Ascending aorta (tissue), 2 donors: ENCODE results near the gene PIAS4. TPM values are rescaled to one million over a fixed set of nuclear protein-coding genes. Genes with fewer than 3 reads are reported as not detected.

Experiments
- DNase-seq, 2 donors: peaks; one replicate each; pipeline ENCODE4 v3.0.0-alpha.2; 2019; ENCODE audit warnings: low spot score in 2 of 2
- H3K27ac ChIP-seq, 2 donors: fragments of 200-600 bp; sonication (generic); one replicate each; pipeline ENCODE4 v1.5.1; 2016 to 2017; ENCODE audit warnings: mild to moderate bottlenecking in 1 of 2
- H3K27me3 ChIP-seq: fragments of 200-600 bp; sonication (generic); one replicate; pipeline ENCODE4 v1.5.1; 2017
- H3K36me3 ChIP-seq, 2 donors: fragments of 200-600 bp; sonication (generic); one replicate each; pipeline ENCODE4 v1.5.1; 2016
- H3K4me1 ChIP-seq, 2 donors: fragments of 200-600 bp; sonication (generic); one replicate each; pipeline ENCODE4 v1.5.1; 2016 to 2017; ENCODE audit warnings: mild to moderate bottlenecking in 1 of 2
- H3K4me3 ChIP-seq, 2 donors: fragments of 200-600 bp; sonication (generic); one replicate each; pipeline ENCODE4 v1.5.1; 2016 to 2017; ENCODE audit warnings: mild to moderate bottlenecking in 1 of 2
- H3K9me3 ChIP-seq, 2 donors: fragments of 200-600 bp; sonication (generic); one replicate each; pipeline ENCODE4 v1.5.1; 2016
- intact Hi-C: fragments of 100-400 bp; cut with DNase I; formaldehyde crosslinking; loops from one replicate; pipeline ENCODE4 v1.15.1; 2023
- total RNA-seq: library from RNA; depleted of rRNA; stranded (reverse); fragments of >200 nt; gene quantifications from one replicate; pipeline ENCODE4 v1.1.0, GENCODE V29; 2016
- TF ChIP-seq, protein P1 (sequence below), 3 experiments: fragments of 200-600 bp in 2 of 3; fragments of 450-650 bp in 1 of 3; sonication (generic) in 2 of 3; IDR thresholded peaks; one replicate each; pipeline ENCODE4 v1.5.1; 2016 to 2019; ENCODE audit warnings: antibody characterized with exemption in 3 of 3, mild to moderate bottlenecking in 1 of 3, moderate library complexity in 1 of 3

Gene PIAS4
- total RNA-seq, 1 donor from 2014 or later, result 30.8 TPM

DNA sequence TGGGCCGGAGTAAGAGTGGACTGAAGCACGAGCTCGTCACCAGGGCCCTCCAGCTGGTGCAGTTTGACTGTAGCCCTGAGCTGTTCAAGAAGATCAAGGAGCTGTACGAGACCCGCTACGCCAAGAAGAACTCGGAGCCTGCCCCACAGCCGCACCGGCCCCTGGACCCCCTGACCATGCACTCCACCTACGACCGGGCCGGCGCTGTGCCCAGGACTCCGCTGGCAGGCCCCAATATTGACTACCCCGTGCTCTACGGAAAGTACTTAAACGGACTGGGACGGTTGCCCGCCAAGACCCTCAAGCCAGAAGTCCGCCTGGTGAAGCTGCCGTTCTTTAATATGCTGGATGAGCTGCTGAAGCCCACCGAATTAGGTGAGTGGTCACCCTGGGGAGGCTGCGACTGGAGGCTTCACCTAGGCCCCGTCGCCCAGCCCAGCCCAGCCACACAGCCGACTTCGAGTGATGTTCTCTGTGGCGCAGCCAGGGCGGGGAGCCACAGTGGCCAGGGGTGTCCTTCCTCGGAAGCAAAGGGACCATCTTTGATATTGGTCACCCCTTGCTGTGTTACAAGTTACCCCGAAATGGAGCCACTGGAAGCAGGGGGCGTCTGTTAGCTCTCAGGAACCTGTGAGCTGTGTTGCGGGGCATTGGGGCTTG lies 5.6 kb downstream of the PIAS4 start:
- DNase-seq, result no peak
- no peaks in the 10 kb centered on the region for H3K9me3 ChIP-seq
- no peak overlapping the region for H3K27ac ChIP-seq
- TF ChIP-seq, protein P1, sequence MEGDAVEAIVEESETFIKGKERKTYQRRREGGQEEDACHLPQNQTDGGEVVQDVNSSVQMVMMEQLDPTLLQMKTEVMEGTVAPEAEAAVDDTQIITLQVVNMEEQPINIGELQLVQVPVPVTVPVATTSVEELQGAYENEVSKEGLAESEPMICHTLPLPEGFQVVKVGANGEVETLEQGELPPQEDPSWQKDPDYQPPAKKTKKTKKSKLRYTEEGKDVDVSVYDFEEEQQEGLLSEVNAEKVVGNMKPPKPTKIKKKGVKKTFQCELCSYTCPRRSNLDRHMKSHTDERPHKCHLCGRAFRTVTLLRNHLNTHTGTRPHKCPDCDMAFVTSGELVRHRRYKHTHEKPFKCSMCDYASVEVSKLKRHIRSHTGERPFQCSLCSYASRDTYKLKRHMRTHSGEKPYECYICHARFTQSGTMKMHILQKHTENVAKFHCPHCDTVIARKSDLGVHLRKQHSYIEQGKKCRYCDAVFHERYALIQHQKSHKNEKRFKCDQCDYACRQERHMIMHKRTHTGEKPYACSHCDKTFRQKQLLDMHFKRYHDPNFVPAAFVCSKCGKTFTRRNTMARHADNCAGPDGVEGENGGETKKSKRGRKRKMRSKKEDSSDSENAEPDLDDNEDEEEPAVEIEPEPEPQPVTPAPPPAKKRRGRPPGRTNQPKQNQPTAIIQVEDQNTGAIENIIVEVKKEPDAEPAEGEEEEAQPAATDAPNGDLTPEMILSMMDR (IDR thresholded peaks at IDR 0.05), result no peak
- intact Hi-C loops, result no loop called here
- no peaks in the 10 kb centered on the region for H3K27me3 ChIP-seq
- peaks cover 5 to 45% of the 10 kb centered on the region in 2 donors for H3K4me1 ChIP-seq
- no peak overlapping the region for H3K4me3 ChIP-seq
- peaks cover 22 to 23% of the 10 kb centered on the region in 2 donors for H3K36me3 ChIP-seq

DNA sequence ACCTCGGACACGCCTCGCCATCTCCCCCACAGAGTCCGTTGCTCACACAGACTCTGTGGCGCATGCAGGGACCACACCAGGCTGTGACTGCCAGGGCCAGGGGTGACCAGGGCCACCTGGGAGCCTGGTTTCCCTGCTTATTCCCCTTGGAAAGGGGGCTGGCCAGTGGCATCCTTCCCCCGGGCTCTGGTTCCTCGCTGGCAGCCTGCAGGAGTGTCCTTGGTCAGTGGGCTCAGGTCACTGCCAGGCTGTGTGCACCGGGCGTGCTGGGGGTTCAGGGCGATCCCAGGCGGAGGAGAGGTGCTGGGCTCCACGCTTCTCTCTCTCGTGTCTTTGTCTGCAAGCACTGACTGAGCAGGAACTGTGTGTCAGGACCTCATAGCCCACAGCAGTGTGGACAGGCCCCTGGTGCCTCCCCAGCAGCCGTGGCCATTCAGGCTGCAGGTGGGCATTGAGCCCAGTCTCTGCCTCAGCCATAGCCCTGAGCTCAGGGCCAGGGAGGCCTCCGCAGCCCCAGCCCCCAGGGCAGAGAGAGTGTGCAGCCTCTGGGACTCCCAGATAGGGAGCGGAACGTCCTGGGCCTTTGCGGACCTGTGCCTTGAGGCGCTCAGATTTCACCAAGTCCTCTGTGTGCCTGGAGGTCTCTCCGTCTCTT lies 6.5 kb downstream of the PIAS4 start:
- Histone ChIP-seq H3K4me3 (no peak overlapping the region), H3K27ac (no peak overlapping the region), H3K9me3 (no peaks in the 10 kb centered on the region), H3K27me3 (no peaks in the 10 kb centered on the region), H3K4me1 (peaks cover 0 to 38% of the 10 kb centered on the region in 2 donors), H3K36me3 (peaks cover 23 to 25% of the 10 kb centered on the region in 2 donors)
- DNase-seq, result no peak
- intact Hi-C loops, result no loop called here
- TF ChIP-seq, protein P1 (IDR thresholded peaks at IDR 0.05), result no peak

DNA sequence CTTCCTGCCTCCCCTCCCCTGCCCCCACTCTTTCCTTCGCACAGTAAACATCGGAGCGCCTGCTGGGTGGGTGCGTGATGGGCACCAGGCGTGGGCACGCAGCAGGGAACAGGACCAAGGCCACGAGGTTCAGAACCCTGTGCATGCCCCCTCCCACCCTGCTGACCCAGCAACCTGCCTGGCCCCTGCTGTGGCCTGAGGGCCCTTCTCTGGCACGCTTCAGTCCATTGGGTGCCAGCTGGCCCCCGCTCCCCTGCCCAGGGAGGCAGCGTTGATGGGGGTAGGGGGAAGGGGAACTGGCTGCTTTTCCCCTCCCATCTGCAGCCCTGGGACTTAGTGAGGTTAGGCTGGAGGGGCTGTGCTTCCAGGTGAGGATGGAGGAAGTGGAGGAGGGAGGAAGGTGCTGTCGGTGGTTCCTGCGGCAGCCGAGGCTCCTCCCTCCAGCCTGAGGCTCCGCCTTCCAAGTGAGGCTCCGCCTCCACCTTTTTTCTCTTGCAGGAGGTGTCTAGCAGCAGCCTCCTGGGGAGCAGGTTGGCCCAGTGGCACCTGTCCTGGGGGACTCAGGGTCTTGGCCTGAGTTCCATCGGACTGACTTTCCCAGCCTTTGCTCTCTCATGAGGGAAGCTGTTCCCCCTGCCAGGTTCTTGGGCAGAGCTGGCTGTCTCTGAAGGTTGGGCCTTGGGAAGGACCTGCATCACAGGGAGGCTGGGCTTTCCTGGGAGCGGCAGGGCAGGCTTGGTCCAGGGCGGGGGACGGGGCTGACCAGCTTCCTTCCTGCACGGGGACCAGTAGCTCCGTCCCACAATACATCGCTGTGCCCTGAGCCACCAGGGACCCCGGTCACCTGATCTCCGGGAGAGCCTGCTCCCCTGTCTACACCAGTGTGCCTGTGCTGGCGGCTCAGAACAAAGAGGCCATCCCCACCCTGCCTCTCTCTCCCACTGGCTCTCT lies 7.3 kb downstream of the PIAS4 start:
- DNase-seq, result no peak
- Histone ChIP-seq H3K4me3 (peak overlapping the region in 1 of 2 donors; percentile 38), H3K4me1 (peaks cover 0 to 29% of the 10 kb centered on the region in 2 donors), H3K9me3 (no peaks in the 10 kb centered on the region), H3K27me3 (no peaks in the 10 kb centered on the region), H3K36me3 (peaks cover 23 to 25% of the 10 kb centered on the region in 2 donors), H3K27ac (peak overlapping the region; percentile 37 to 69)
- intact Hi-C loops, result no loop called here
- TF ChIP-seq, protein P1 (IDR thresholded peaks at IDR 0.05), result no peak

DNA sequence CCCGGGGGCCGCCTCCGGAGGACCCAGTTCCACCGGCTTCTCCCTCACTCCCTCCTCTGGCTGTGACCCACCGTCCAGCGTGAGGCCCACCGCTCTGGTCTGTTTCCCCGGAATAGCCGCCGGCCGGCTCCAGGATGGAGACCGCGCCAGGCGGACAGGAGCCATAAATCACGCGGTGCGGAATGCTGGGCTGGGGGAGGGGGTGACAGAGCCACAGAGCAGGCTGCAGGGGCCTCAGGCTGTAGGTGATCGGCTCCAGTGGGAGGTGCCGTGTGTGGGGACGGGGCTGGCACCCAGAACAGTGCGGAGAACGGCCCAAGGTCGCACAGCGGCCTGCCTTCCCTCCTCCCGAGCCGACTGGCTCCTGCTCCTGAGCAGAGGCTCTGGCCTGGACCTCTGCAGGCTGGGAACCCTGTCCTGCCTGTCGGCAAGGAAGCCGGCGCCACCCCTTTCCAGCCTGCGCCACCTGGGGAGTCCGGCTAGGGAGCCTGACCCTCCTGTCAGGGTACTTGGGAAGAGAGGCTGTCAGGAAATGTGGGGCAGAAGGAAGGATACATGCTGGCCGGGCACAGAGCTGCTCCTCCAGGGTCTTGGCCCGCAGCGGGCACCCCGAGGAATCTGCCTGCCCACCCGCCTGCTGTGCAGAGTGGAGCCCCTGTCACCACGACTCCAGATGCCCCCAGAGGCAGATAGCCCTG lies 8.3 kb downstream of the PIAS4 start:
- Histone ChIP-seq H3K27ac (peak overlapping the region; percentile 37 to 69), H3K27me3 (no peaks in the 10 kb centered on the region), H3K9me3 (no peaks in the 10 kb centered on the region), H3K36me3 (peaks cover 23 to 32% of the 10 kb centered on the region in 2 donors), H3K4me3 (peak overlapping the region; percentile 30 to 38), H3K4me1 (peaks cover 0 to 22% of the 10 kb centered on the region in 2 donors)
- intact Hi-C loops, result no loop called here
- TF ChIP-seq, protein P1 (IDR thresholded peaks at IDR 0.05), result no peak
- DNase-seq, result no peak

DNA sequence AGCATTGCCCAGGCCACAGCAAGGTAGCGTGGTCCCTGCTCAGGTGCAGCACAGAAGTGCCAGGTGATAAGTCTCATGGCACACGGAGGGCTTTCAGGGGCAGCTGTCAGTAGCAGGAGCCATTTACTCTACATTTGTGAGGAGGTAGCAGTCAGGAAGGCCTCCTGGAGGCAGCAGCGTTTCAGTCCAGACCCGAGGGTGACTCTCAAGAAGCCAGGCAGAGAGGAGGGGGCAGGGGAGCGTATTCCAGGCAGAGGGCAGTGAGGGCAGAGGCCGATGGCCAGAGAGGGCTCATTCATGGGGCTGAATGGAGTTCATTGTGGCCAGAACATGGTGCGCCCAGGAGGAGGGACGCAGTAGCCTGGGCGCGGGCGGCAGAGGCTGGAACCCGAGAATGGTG lies 8.9 kb downstream of the PIAS4 start:
- intact Hi-C loops, result no loop called here
- DNase-seq, result no peak
- H3K36me3 ChIP-seq, result peaks cover 23 to 33% of the 10 kb centered on the region in 2 donors
- H3K27ac ChIP-seq, result no peak overlapping the region
- no peak overlapping the region for H3K4me3 ChIP-seq
- H3K4me1 ChIP-seq, result peaks cover 0 to 19% of the 10 kb centered on the region in 2 donors
- H3K27me3 ChIP-seq, result no peaks in the 10 kb centered on the region
- H3K9me3 ChIP-seq, result no peaks in the 10 kb centered on the region
- TF ChIP-seq, protein P1 (IDR thresholded peaks at IDR 0.05), result no peak
